NCI-H82 (cell line): ENCODE measurements around the gene MOB3A.

Source experiments
- DNase-seq: peaks from one replicate; lab custom pipeline; 2025; lab: John Stamatoyannopoulos, UW

The MOB3A gene

GRCh38 chr19:2123682-2124387 is 27.7 kb upstream of the MOB3A start:
- no peak for DNase-seq

GRCh38 chr19:2122982-2123381 is 26.9 kb upstream of the MOB3A start:
- DNase-seq, result no peak

- no peak for DNase-seq
Measured at GRCh38 chr19:2122251-2122650, 26.1 kb upstream of the MOB3A start.

GRCh38 chr19:2121416-2122051 is 25.4 kb upstream of the MOB3A start:
- no peak for DNase-seq

- no peak for DNase-seq
Measured at GRCh38 chr19:2120821-2121220, 24.7 kb upstream of the MOB3A start.

- no peak for DNase-seq
Measured at GRCh38 chr19:2119921-2120785, 24.0 kb upstream of the MOB3A start.

- DNase-seq, result no peak
Measured at GRCh38 chr19:2118438-2118837, 22.3 kb upstream of the MOB3A start.

GRCh38 chr19:2117215-2117960 is 21.3 kb upstream of the MOB3A start:
- DNase-seq, result no peak

GRCh38 chr19:2116507-2116906 is 20.4 kb upstream of the MOB3A start:
- no peak for DNase-seq

- DNase-seq, result no peak
Measured at GRCh38 chr19:2115911-2116426, 19.8 kb upstream of the MOB3A start.

GRCh38 chr19:2115324-2115723 is 19.2 kb upstream of the MOB3A start:
- no peak for DNase-seq

GRCh38 chr19:2114821-2115220 is 18.7 kb upstream of the MOB3A start:
- no peak for DNase-seq

- DNase-seq, result no peak
Measured at GRCh38 chr19:2114218-2114617, 18.1 kb upstream of the MOB3A start.

- DNase-seq, result no peak
Measured at GRCh38 chr19:2113439-2114211, 17.5 kb upstream of the MOB3A start.

GRCh38 chr19:2112516-2113320 is 16.6 kb upstream of the MOB3A start:
- no peak for DNase-seq

GRCh38 chr19:2111886-2112285 is 15.8 kb upstream of the MOB3A start:
- DNase-seq, result no peak

GRCh38 chr19:2111425-2111824 is 15.3 kb upstream of the MOB3A start:
- DNase-seq, result no peak

- no peak for DNase-seq
Measured at GRCh38 chr19:2110822-2111221, 14.7 kb upstream of the MOB3A start.

GRCh38 chr19:2109046-2109864 is 13.1 kb upstream of the MOB3A start:
- no peak for DNase-seq
